Measurements from ENCODE around the gene AKAP8L. TPM values are rescaled to one million over a fixed set of nuclear protein-coding genes. Genes with fewer than 3 reads are reported as not detected.

The AKAP8L gene
- total and polyA plus RNA-seq, 2 of the 8 experiments (the other 6 are each of a cell fraction or from before 2014, with no cell fraction given): 75.1 to 138 TPM

- no peak overlapping the region for H3K9ac ChIP-seq (replicated peaks in 1 of 4; ENCODE audit: extremely low read depth in 1 of 4, low read depth in 3 of 4, low read length in 3 of 4)
- H3K23me2 ChIP-seq (ENCODE audit: low read depth, low read length): no peaks in the 10 kb centered on the region
- H3K9me3 ChIP-seq (ENCODE audit: insufficient read depth in 2 of 2, low read depth in 1 of 2, low read length in 1 of 2): no peaks in the 10 kb centered on the region
- no peak overlapping the region for H2BK20ac ChIP-seq (ENCODE audit: low read length)
- ChIA-PET POLR2A (ENCODE audit: partially characterized antibody) (interaction anchor here (1.6 to 2.5 kb wide), 2 partner anchors 10 to 29 kb away, joined by 6 to 8 read pairs; partner anchors contain the start of gene AKAP8L), CTCF (ENCODE audit: partially characterized antibody) (no interaction called here)
- no peaks in the 10 kb centered on the region for H3K4me1 ChIP-seq (replicated peaks in 1 of 4; ENCODE audit: control insufficient read depth in 3 of 4, insufficient read depth in 4 of 4, low read length in 3 of 4)
- H3K56ac ChIP-seq (replicated peaks; ENCODE audit: insufficient read length, low read depth, low read length): no peak overlapping the region
- no peak overlapping the region for H3K23ac ChIP-seq (ENCODE audit: insufficient read length)
- 89% methylated on average over 2 of the region's 2 CpGs; no CpG with 5 or more reads in 1 of the 2 experiments for WGBS, 2 experiments (ENCODE audit: extremely low coverage in 1 of 2, insufficient coverage in 1 of 2, insufficient read length in 1 of 2, insufficient replicate concordance in 2 of 2, low coverage in 1 of 2, low lambda C conversion rate in 2 of 2, missing lambda C conversion rate in 1 of 2)
- peaks cover 2 to 5% of the 10 kb centered on the region in 2 experiments for H4K20me1 ChIP-seq (replicated peaks in 1 of 2; ENCODE audit: control insufficient read depth in 1 of 2, insufficient read depth in 2 of 2, low read length in 2 of 2)
- no peak overlapping the region for H2AFZ ChIP-seq (ENCODE audit: low read length)
- no peak overlapping the region for H4K8ac ChIP-seq (ENCODE audit: extremely low read depth, insufficient read depth, low read length)
- H3K27me3 ChIP-seq (replicated peaks in 1 of 4; ENCODE audit: control insufficient read depth in 3 of 4, extremely low read depth in 1 of 4, insufficient read depth in 3 of 4, low read length in 3 of 4): no peaks in the 10 kb centered on the region
- H3K4me2 ChIP-seq (ENCODE audit: insufficient read depth in 1 of 2, low read depth in 2 of 2, low read length in 2 of 2): no peak overlapping the region
- H2BK120ac ChIP-seq (replicated peaks; ENCODE audit: low read depth, low read length): no peak overlapping the region
- H2BK5ac ChIP-seq (ENCODE audit: low read depth, low read length): no peak overlapping the region
- H2BK15ac ChIP-seq (ENCODE audit: low read length): no peak overlapping the region
- H2BK12ac ChIP-seq (ENCODE audit: low read depth, low read length): no peak overlapping the region
- H3K27ac ChIP-seq (ENCODE audit: low read depth, low read length): no peak overlapping the region
- H3K18ac ChIP-seq (ENCODE audit: extremely low read depth, low read length): no peak overlapping the region
- FAIRE-seq (no peak), DNase-seq (ENCODE audit: low read depth in 1 of 2, low spot score in 2 of 2) (no peak)
- H3K36me3 ChIP-seq (ENCODE audit: control insufficient read depth in 2 of 4, insufficient read depth in 4 of 4, low read length in 3 of 4): peaks cover 2 to 16% (median 7%) of the 10 kb centered on the region in 4 experiments; a peak in 6 of 8 replicates
- no peak overlapping the region for H4K5ac ChIP-seq (ENCODE audit: insufficient read length, low read depth, low read length)
- no peak overlapping the region for H3K4ac ChIP-seq (replicated peaks; ENCODE audit: insufficient read length, low read depth, low read length)
- H4K91ac ChIP-seq (replicated peaks; ENCODE audit: insufficient read length, low read length): no peak overlapping the region
- H2AK5ac ChIP-seq (ENCODE audit: low read depth, low read length): no peak overlapping the region
- H3K79me2 ChIP-seq (ENCODE audit: control insufficient read depth in 1 of 2, insufficient read depth in 2 of 2, low read length in 2 of 2): peaks cover 3 to 28% of the 10 kb centered on the region in 2 experiments; a peak in 2 of 4 replicates
- H3K14ac ChIP-seq (ENCODE audit: insufficient read length): no peak overlapping the region
- H3K79me1 ChIP-seq (ENCODE audit: low read depth, low read length): peaks cover 2% of the 10 kb centered on the region; the same call in 1 of the 2 replicates
- no peak overlapping the region for H3K4me3 ChIP-seq (ENCODE audit: extremely low read depth in 1 of 4, insufficient read depth in 2 of 4, low read depth in 3 of 4, low read length in 4 of 4)
- no peak for TF ChIP-seq NANOG (IDR thresholded peaks at IDR 0.05; ENCODE audit: insufficient read depth, low read depth, low read length, poor library complexity, severe bottlenecking)
- no peak for TF ChIP-seq EGR1 (IDR thresholded peaks at IDR 0.05; ENCODE audit: borderline replicate concordance, low read depth, low read length)
- no peak for TF ChIP-seq NRF1 (IDR thresholded peaks at IDR 0.05; ENCODE audit: low read depth, low read length)
- no peak for TF ChIP-seq YY1 (IDR thresholded peaks at IDR 0.05; ENCODE audit: low read depth, low read length)
- TF ChIP-seq HDAC6 (IDR thresholded peaks at IDR 0.05; ENCODE audit: low read depth, low read length): no peak
- no peak for TF ChIP-seq CREB1 (IDR thresholded peaks at IDR 0.05)
- no peak for TF ChIP-seq TAF7 (optimal IDR thresholded peaks at IDR 0.05; ENCODE audit: borderline replicate concordance, low read depth, low read length)
- no peak for TF ChIP-seq MAX (IDR thresholded peaks at IDR 0.05)
- TF ChIP-seq GABPA (IDR thresholded peaks at IDR 0.05; ENCODE audit: borderline replicate concordance, insufficient read depth, low read length): no peak
- no peak for TF ChIP-seq SUZ12 (IDR thresholded peaks at IDR 0.05; ENCODE audit: low read length)
- TF ChIP-seq POU5F1 (IDR thresholded peaks at IDR 0.05; ENCODE audit: low read depth, low read length): no peak
- TF ChIP-seq FOSL1 (IDR thresholded peaks at IDR 0.05; ENCODE audit: insufficient read depth, low read depth, low read length): no peak
- no peak for TF ChIP-seq MAFK (IDR thresholded peaks at IDR 0.05; ENCODE audit: low read depth, low read length)
- no peak for TF ChIP-seq KDM4A (IDR thresholded peaks at IDR 0.05; ENCODE audit: low read depth, low read length, severe bottlenecking)
Measured at GRCh38 chr19:15390814-15391213, 28.0 kb downstream of the AKAP8L start.

All from H1 (cell line).